Esophagus (tissue), 2 donors: ENCODE measurements around the gene RBMS3. TPM values are rescaled to one million over a fixed set of nuclear protein-coding genes. Genes with fewer than 3 reads are reported as not detected.

Experiments
- H3K27ac ChIP-seq, 2 donors: one replicate each; pipeline ENCODE4 v1.5.1; 2013; ENCODE audit warnings: low read depth in 2 of 2, mild to moderate bottlenecking in 2 of 2, inconsistent platforms in 1 of 2, low read length in 1 of 2, moderate library complexity in 1 of 2
- H3K27me3 ChIP-seq, 2 donors: one replicate each; pipeline ENCODE4 v1.6.1; 2013; ENCODE audit warnings: low read length in 2 of 2, control low read depth in 1 of 2, mild to moderate bottlenecking in 1 of 2; ENCODE audit not compliant: insufficient read depth in 2 of 2, control insufficient read depth in 1 of 2
- H3K36me3 ChIP-seq, 2 donors: one replicate each; pipeline ENCODE4 v1.6.1; 2013; ENCODE audit warnings: low read length in 1 of 2; ENCODE audit not compliant: control insufficient read depth in 2 of 2, insufficient read depth in 2 of 2
- H3K4me1 ChIP-seq, 2 donors: one replicate each; pipeline ENCODE4 v1.6.1; 2013; ENCODE audit warnings: low read length in 1 of 2; ENCODE audit not compliant: control insufficient read depth in 2 of 2, insufficient read depth in 2 of 2
- H3K4me3 ChIP-seq, 2 donors: one replicate each; pipeline ENCODE4 v1.5.1; 2013; ENCODE audit warnings: low read length in 2 of 2, mild to moderate bottlenecking in 2 of 2, low read depth in 1 of 2, moderate library complexity in 1 of 2
- H3K9me3 ChIP-seq, 2 donors: one replicate each; pipeline ENCODE4 v1.6.1; 2013; ENCODE audit warnings: mild to moderate bottlenecking in 2 of 2, low read depth in 1 of 2, low read length in 1 of 2, moderate library complexity in 1 of 2; ENCODE audit not compliant: control insufficient read depth in 2 of 2, insufficient read depth in 1 of 2
- WGBS, 2 donors: extraction: QIAGEN DNeasy Blood & Tissue Kit; methylation state at CpG; one replicate each; pipeline ENCODE4 v1.1.7; 2013; 5-methylcytosine and 5-hydroxymethylcytosine counted together
- polyA plus RNA-seq, 2 donors: library from polyadenylated mRNA; stranded (reverse); fragments of 200-250 nt; gene quantifications; one replicate each; pipeline ENCODE4 v1.2.3, GENCODE V29; 2013
- donor health status: healthy with polysubstance abuse.
- donor health status: Bipolar disorder and iron deficiency.

Gene RBMS3
- polyA plus RNA-seq, 2 donors = 1.1 to 1.7 TPM

DNA sequence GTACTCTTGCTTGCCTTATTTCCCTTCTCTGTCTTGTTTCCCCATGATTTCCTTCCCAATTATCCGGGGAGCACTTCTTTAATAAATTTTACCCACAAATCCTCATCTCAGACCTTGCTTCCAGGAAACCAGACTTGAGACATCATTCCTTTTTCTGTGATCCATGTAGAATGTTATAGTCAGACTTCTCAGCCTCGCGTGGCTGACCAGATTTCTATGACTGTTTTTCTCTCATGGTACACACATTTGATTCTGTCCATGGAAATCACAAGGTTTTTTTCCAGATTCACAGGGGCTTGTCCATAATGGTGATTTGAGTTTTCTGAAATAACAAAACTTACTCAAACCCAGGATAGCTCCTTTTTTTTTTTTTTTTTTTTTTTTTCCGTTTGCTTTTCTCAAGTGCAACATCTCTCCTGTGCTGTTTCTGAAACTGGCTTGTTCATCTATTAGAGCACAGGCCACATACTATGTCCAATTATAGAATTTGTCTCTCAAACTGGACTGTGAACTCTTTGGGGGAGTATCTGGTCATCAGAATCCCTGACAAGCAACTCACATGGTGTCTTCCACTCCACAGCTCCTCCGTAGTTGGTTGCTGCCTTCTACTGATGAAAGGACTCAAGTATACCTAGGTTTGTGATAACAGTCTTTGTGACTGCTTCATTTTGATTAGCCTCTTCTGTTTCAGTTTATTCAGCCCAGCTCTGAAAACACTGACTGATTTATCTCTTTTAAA is 50.8 kb downstream of the RBMS3 start:
- H3K36me3 ChIP-seq = no peaks in the 10 kb centered on the region
- no peaks in the 10 kb centered on the region for H3K9me3 ChIP-seq
- 74 to 77% methylated on average over 5 of the region's 5 CpGs for WGBS, 2 donors
- no peak overlapping the region for H3K4me3 ChIP-seq
- no peaks in the 10 kb centered on the region for H3K4me1 ChIP-seq
- no peaks in the 10 kb centered on the region for H3K27me3 ChIP-seq
- no peak overlapping the region for H3K27ac ChIP-seq

DNA sequence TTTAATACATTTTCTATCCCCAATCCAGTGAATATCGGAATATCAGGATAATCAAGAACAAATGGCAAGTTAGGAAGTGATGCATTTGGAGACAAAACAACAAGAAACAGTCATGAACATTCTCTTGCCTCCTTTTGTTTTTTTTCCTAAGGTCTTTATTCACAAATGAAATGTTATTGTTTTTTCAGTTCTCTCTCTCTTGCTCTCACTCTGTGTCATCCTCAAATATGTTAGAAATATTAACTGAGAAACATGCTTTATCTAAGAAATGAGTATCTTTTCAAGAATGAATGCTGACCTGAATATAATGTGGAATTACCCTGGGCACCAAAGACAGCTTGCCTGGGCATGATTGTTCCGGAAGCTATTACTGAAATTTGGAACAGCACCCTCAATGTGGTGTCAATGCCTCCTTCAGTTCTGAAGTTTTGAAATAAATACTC is 51.3 kb downstream of the RBMS3 start:
- WGBS, 2 donors = 49 to 59% methylated on average over 2 of the region's 2 CpGs
- Histone ChIP-seq H3K4me3 (no peak overlapping the region), H3K27ac (no peak overlapping the region), H3K27me3 (no peaks in the 10 kb centered on the region), H3K9me3 (no peaks in the 10 kb centered on the region), H3K36me3 (no peaks in the 10 kb centered on the region), H3K4me1 (no peaks in the 10 kb centered on the region)

DNA sequence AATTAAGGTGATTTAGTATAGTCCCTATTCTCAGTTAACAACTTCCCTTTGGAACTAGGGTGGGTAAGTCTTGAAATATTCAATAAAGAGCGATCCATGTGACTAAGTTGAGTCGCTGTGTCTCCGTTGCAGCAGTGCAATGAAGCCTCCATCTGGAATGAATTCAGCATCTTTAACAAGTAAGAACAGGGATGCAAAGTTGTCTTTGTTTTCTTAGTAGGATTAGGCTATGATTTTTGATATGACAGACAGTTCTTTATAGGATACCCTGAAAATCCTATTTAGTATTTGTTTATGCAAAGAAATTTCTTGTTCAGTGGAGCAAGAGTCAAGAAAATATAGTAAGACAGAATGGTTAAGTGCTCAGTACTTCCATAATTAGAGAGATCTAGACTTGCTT is 52.7 kb downstream of the RBMS3 start:
- H3K4me1 ChIP-seq = no peaks in the 10 kb centered on the region
- H3K27ac ChIP-seq = no peak overlapping the region
- no peaks in the 10 kb centered on the region for H3K27me3 ChIP-seq
- WGBS, 2 donors = 74 to 82% methylated on average over 3 of the region's 3 CpGs
- H3K36me3 ChIP-seq = no peaks in the 10 kb centered on the region
- no peaks in the 10 kb centered on the region for H3K9me3 ChIP-seq
- no peak overlapping the region for H3K4me3 ChIP-seq

DNA sequence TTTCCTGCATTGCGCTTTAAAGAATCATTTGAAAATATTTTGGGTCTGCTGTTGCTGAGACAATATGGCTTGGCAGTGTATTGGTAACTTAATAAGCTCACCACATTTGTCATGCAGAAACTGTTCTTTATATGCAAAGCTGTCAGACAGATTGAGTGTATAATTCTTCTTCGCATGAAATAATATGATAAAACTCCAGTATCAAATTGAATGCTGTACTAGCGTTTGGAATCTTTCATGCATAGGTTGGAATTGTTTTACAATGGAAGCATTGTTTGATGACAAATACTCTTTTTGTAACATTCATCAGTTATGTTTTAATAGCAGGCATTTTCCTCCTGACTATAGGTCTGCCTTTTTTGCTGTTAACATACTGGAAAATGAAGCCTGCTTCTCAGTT is 53.8 kb downstream of the RBMS3 start:
- no peaks in the 10 kb centered on the region for H3K4me1 ChIP-seq
- no peaks in the 10 kb centered on the region for H3K9me3 ChIP-seq
- 59 to 60% methylated on average over 3 of the region's 3 CpGs for WGBS, 2 donors
- no peak overlapping the region for H3K27ac ChIP-seq
- no peaks in the 10 kb centered on the region for H3K36me3 ChIP-seq
- H3K4me3 ChIP-seq = no peak overlapping the region
- H3K27me3 ChIP-seq = no peaks in the 10 kb centered on the region

DNA sequence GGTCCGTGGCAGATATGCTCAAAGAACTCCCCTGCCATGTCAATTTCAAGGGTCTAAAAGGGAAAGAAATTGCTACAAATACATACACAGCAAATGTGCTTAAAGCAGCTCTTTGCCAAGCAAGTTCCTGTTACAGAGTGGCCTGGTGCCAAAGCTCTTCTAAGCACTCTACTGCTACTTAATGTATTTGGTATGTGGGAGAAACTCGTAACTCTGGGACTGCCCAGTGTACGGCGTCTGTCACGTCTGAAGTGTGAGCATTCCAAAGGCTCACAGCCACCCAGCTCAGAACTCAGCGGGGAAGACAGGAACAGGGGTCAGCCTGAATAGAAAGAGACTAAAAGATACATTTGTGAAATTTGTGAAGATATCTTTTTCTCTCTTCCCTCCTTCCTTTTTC is 54.6 kb downstream of the RBMS3 start:
- peak overlapping the region in 1 of 2 donors; percentile 8 for H3K27ac ChIP-seq
- WGBS, 2 donors = 12 to 13% methylated on average over 6 of the region's 6 CpGs

DNA sequence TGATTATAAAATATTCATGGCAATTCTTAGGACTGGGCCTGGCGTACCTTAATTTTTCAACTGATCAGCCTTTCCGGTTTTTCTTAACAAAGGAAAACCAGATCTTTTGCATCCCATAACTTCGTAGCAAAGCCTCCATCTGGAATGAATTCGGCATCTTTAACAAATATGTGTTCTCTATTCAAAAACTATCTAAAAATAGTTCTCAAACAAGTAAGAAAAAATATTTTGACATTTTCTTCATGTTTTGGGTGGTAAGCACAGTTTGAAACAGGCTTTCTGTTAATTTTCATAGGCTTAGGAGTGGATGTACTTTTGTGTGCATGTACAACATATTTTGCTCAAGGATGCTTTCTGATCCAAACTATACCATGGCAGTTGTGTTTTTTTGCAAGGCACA is 55.1 kb downstream of the RBMS3 start:
- Histone ChIP-seq H3K9me3 (no peaks in the 10 kb centered on the region), H3K4me1 (no peaks in the 10 kb centered on the region), H3K36me3 (no peaks in the 10 kb centered on the region), H3K27ac (no peak overlapping the region), H3K4me3 (no peak overlapping the region), H3K27me3 (no peaks in the 10 kb centered on the region)
- WGBS, 2 donors = 60 to 62% methylated on average over 4 of the region's 4 CpGs

More for the DNA sequence above, 54.6 kb downstream of the RBMS3 start:
- H3K9me3 ChIP-seq = no peaks in the 10 kb centered on the region
- H3K36me3 ChIP-seq = no peaks in the 10 kb centered on the region
- no peaks in the 10 kb centered on the region for H3K4me1 ChIP-seq
- H3K27me3 ChIP-seq = no peaks in the 10 kb centered on the region
- no peak overlapping the region for H3K4me3 ChIP-seq

DNA sequence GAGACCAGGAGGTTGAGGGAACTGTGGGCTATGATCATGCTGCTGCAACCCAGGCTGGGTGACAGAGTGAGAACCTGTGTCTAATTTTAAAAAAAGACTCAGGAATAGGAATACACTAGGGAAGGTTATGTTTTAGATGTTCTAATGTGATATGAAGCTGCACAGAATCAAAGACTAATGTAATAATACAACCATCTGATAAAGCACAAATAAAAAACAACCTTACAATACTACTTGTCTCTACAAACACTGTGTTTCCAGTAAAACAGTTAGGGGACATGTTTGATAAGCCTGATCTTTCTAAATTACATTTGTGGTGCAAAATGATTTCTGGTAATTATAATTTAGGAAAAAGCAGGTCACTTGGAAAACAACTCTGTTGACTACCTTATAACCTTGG is 56.7 kb downstream of the RBMS3 start:
- no peak overlapping the region for H3K27ac ChIP-seq
- no peaks in the 10 kb centered on the region for H3K4me1 ChIP-seq
- no peaks in the 10 kb centered on the region for H3K9me3 ChIP-seq
- H3K27me3 ChIP-seq = no peaks in the 10 kb centered on the region
- no peak overlapping the region for H3K4me3 ChIP-seq
- no peaks in the 10 kb centered on the region for H3K36me3 ChIP-seq

DNA sequence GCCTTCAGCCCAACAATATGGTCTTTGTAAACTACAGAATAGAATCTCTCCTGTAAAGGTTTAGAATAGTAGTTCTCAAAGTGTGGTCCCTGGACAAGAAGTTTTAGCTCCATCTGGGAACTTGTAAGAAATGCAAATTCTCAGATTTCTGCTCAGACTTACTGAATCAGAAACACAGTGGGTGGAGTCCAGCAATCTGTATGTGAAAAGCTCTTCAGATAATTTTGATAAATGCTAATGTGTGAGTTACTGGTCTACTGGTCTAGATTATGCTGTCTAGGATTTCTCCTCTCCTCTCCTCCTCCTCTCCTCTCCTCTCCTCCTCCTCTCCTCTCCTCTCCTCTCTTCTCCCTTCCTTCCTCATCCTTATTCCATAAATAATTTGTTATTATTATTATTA is 57.5 kb downstream of the RBMS3 start:
- H3K36me3 ChIP-seq = no peaks in the 10 kb centered on the region
- H3K9me3 ChIP-seq = no peaks in the 10 kb centered on the region

DNA sequence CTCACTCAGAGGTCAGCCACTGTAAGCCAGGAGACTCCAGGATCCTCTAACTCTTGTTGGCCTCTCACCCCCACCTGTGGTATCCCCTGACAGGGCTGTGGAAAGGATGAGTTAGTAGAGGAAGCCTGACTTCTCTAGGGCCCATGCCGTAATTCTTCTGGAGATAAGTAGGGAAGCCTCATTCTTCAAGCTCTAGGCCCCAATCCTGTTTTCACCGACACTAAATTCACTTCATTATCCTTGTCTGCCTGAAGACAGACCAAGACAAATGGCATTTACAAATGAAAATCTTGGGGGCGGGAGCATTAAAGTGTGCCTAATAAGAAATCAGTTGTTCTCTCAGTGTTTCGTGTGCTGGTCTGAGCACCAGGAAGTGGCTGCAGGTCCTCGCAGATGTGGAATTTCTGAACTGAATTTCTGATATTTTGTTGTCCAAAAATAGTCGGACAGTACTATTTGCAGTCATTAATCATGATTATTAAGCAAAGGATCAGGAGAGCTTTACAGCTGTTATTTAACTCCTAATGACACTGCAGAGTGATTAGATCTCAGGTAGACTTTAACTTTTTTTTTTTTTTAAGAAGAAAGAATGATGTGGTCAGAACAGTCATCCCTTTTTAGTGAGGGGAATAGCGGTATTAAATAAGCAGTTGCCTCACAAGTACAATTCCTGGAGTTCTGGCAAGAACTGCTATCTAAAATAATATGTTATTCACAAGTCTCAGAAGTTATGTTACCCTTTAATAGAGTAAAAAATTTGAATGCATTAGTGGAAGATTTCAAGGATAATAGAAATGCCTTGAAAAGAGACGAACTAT is 58.4 kb downstream of the RBMS3 start:
- no peaks in the 10 kb centered on the region for H3K27me3 ChIP-seq
- H3K9me3 ChIP-seq = no peaks in the 10 kb centered on the region
- H3K27ac ChIP-seq = no peak overlapping the region
- H3K36me3 ChIP-seq = no peaks in the 10 kb centered on the region
- H3K4me1 ChIP-seq = no peaks in the 10 kb centered on the region
- 67 to 70% methylated on average over 8 of the region's 8 CpGs for WGBS, 2 donors
- H3K4me3 ChIP-seq = no peak overlapping the region

More for the DNA sequence above, 57.5 kb downstream of the RBMS3 start:
- Histone ChIP-seq H3K27ac (no peak overlapping the region), H3K4me3 (no peak overlapping the region), H3K4me1 (no peaks in the 10 kb centered on the region), H3K27me3 (no peaks in the 10 kb centered on the region)

DNA sequence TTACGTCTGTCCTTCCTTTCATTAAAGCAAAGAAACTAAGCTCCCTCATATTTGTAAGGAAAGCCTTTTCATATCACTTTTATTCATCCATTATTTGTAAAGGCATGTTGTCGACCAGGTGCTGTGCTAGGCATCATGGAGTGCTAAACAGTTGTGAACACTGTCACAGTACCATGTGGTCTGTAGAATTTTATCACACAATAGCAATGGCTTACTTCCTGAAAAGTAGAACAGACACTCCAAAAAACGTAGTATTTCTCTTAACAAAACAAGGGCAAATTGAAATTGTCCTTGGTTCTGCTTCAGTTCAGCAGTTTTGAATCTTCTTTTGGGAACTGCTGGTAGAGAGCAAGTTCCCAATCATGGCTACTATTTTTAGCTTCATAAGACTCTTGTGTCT is 63.3 kb downstream of the RBMS3 start:
- no peaks in the 10 kb centered on the region for H3K9me3 ChIP-seq

More for the DNA sequence above, 63.3 kb downstream of the RBMS3 start:
- no peaks in the 10 kb centered on the region for H3K27me3 ChIP-seq
- WGBS, 2 donors = 75 to 81% methylated on average over 3 of the region's 3 CpGs
- H3K27ac ChIP-seq = no peak overlapping the region
- no peak overlapping the region for H3K4me3 ChIP-seq
- H3K4me1 ChIP-seq = no peaks in the 10 kb centered on the region
- no peaks in the 10 kb centered on the region for H3K36me3 ChIP-seq
